NCI-H1105 treated with DMSO at 0.1 percent for 48 hours (cell line): ENCODE results near the gene C19orf67.
A peak's percentile ranks its signal among the peaks of the same experiment; 100 is the strongest.

Experiments used
- DNase-seq: peaks from one replicate; lab custom pipeline; 2025; lab: John Stamatoyannopoulos, UW

Gene C19orf67

DNA sequence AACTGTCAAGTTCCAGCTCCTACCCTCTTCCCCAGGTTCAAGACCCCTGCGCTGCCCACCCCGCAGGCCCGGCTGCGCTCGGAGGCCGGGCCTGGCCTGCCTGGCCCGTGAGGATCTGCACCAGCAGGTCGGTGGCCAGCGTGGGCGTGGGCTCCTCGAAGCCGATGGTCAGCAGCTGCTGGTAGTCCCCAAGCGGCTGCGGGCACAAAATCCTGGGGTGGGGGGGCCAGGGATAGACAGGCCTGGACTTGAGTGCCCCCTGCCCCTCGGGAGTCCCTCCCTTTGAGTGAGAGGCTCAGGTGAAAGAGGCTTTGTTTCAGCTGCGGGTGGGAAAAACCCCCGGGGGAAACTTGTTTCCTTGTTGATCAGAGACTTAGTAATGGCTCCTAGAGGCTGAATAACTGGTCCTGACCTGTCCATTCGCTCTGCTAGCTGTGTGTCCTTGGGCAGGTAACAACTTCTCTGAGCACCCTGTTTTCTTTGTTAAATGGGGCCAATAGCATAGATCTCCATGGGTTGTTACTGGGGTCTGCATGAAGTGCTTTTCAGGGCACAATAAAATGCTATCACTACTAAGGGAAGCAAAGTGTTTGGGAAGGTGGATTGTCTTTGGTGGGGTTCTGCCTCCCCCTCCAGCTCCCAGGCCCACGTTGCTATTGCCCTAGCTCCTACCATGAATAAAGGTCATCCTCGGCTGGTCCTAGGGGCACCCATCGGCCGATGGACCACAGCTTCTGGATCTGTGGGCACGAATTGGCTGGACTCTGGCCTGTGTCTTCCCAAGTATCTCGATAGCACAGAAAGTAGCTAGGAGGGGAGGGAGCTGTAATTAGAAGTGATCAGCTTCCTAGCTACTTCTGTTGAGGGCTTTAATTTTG lies 3.5 kb downstream of the C19orf67 start:
- DNase-seq: no peak

GRCh38 chr19:14080887-14081796 lies 4.4 kb downstream of the C19orf67 start:
- DNase-seq: peak; percentile 100

DNA sequence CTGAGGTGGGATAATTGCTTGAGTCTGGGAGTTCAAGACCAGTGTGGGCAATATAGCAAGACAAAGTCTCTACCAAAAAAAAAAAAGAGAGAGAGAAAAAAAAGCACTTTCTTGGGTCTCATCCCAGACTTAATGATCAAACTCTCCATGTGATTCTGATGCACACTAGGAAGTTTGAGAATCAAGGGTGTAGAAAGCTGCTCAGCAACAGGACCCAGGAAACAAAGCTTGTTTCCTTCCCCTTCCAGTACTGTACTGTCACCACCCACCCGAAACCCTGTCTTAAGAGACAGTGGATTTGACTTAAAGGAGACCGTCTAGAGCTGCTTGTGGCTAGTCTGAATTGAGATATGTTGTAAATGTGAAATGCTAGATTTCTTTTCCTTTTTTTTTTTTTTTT lies 7.2 kb downstream of the C19orf67 start:
- DNase-seq: no peak

GRCh38 chr19:14073925-14074838 lies 11.4 kb downstream of the C19orf67 start:
- no peak for DNase-seq

DNA sequence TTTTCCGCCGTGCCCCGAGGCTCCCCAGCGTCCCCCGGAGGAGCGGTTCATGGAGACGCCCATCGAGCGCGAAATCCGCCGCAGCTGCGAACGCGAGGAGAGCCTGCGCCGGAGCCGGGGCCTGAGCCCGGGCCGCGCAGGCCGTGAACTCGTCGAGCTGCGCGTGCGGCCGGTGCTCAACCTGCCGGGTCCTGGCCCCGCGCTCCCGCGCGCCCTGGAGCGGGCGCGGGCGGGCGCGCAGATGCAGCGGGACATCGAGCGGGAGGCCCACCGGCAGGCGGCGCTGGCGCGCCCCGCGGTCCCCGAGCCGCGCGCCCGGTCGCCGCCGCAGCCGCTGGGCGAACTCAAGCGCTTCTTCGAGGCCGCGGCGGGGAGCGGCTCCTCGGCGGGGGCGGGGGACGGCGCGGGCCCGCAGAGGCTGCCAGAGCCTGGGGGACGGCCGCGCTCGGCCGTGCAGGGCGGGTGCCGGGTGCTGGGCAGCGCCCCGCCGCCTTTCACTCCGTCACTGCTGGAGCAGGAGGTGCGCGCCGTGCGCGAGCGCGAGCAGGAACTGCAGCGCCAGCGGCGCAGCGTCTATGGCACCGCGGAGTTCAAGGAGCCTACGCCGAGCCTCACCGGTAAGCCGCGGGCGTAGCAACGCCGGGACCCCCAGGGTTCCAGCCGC lies 12.2 kb downstream of the C19orf67 start:
- peak; percentile 76 for DNase-seq

DNA sequence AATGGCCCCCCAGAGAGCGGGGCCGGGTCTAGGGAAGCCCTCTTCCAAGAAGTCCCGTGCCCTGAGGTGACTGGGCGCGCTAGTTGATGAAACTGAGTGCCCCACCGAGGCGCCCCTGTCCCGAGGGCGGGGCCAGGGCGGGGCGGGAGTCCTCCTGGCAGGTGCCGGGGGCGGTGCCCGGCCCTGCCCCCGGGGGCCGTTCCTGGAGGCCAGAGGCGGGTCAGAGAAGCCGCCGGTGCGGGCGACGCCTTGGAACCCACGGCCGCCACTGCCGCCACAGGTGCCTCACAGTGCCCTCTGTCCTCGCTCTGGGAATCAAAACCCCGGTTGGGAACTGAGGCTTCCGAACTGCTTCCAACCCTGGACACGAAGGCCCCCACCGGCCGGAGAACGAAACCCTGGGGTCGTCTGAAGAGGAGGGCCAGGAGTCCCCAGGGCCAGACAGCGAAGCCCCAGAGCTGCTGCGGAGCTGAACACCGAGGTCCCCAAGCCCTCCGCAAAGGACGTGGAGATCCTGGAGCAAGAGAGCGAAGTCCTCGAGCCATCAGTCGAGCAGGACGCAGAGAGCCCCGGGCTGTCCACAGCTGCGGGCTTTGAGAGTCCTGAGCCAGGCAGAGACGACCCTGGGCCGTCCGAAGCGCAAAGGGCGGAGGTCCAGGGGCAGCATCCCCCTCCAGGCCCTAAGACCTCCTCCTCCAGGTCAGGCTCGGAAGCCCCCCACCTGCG lies 12.9 kb downstream of the C19orf67 start, which contains the start of gene MISP3:
Gene MISP3, plus strand, starts transcription at position 252 of the 726 bp plus-strand sequence. CDS start 524 bp downstream, outside the sequence.
- DNase-seq: peak; percentile 62

GRCh38 chr19:14070268-14071050 lies 15.1 kb downstream of the C19orf67 start:
- DNase-seq: no peak

GRCh38 chr19:14066134-14066533 lies 19.4 kb downstream of the C19orf67 start:
- no peak for DNase-seq

DNA sequence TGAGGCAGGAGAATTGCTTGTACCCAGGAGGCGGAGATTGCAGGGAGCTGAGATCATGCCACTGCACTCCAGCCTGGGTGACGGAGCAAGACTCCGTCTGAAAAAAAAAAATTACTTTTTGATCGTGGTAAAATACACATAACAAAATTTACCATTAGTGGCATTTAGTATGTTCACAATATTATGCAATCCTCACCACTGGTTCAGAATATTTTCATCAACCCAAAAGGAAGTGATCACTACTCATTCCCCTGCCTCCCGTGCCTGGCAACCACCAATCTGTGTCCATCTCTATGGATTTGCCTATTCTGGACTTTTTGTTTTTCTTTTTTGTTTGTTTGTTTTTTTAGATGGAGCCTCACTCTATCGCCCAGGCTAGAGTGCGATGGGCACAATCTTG lies 22.5 kb downstream of the C19orf67 start:
- no peak for DNase-seq

GRCh38 chr19:14062558-14062855 lies 23.1 kb downstream of the C19orf67 start:
- DNase-seq: no peak

DNA sequence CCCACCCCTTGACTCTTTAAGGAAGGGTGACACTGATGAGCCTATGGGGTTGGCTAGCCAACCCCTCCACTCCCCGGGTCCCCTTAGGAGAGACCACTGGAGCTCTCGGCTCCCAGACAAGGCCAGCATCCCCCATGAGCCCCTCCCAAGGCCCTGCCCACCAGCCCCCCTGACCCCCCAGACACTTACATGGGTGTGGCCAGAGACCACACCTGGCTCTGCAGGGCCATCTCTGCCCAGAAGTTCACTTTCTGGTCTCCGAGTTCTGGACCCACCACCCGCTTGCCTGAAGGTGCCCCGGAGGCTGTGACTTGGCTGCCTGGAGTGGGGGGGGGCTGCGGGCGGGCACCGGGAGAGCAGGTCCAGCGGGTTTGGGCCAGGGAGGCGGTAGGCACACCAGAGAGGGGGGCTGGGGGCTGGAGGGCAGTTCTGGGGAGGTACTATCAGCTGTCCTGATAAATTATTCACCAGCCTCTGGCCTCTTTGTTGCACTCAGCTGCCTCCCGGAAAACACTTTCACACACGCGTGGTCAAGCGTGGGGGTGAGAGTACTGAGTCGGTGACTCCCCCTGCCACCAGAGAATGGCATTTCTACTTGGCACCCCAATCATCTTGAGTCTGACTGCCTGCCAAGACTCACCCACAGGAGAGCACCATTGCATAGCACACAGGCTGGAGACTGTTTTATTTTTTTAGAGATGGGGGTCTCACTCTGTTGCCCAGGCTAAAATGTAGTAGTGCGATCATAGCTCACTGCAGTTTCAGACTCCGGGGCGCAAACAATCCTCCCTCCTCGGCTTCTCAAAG lies 23.6 kb downstream of the C19orf67 start, which contains the start of gene PALM3:
Gene PALM3, minus strand, starts transcription at position 326 of the 807 bp plus-strand sequence. Its CDS starts 96 bp downstream, at position 230.
- DNase-seq: no peak

- no peak for DNase-seq
Observed at GRCh38 chr19:14061081-14061749, 24.4 kb downstream of the C19orf67 start.

- no peak for DNase-seq
Observed at GRCh38 chr19:14059652-14060155, 25.9 kb downstream of the C19orf67 start.

DNA sequence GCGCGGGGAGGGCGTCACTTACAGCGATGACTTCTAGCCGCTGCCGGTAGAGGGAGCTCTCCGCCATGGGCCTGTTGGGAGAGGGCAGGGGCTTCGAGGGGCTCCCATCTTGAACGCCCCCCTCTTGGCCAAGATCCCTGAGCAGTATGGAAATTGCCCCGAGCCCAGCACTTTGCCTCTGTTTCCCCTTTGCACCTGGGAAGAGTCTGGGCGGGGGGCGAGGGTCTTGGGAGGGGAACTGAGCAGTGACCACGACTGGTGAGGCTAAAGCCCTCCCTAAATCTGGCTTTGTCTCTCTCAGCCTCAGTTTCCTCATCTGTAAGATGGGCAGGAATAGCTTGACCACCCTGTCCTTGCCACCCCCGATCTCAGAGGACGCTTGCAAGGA lies 26.5 kb downstream of the C19orf67 start:
- DNase-seq: no peak

DNA sequence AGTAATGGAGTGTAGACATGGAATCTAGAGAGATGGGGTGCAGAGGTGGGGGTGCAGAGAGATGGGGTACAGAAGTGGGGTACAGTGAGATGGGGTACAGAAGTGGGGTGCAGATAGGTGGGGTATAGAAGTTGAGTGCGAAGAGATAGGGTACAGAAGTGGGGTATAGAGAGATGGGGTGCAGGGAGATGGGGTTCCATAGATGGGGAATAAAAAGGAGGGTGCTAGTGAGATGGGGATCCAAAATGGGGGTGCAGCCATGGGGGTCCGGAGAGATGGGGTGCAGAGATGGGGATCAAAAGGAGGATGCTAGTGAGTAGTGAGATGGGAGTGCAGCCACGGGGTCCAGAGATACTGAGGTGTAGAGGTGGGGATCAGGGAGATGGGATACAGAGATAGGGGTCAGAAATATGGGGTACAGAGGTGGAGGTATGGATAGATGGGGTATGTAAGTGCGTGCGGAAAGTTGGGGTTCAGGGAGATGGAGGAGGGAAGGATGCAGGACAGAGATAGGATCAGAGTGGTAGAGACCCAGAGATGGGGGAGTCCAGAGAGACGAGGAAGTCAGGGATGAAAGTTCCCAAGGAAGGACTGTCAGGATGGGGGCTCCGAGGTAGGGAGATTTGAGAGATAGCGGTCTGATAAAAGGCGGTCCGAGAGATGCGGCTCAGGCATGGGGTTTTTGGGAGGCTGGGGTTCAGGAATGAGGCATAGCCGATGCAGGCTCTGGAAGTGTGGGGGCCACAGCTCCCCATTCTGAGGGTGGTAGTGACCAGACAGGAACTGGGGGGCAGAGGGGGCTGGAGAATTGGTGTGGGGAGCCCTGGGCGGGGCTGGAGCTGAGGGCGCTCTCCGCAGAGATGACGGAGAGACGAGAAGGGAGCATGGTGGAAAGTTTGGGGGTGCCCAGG lies 27.1 kb downstream of the C19orf67 start:
- no peak for DNase-seq

GRCh38 chr19:14056741-14057356 lies 28.7 kb downstream of the C19orf67 start:
- DNase-seq: no peak
